ENCODE data around the gene ZFP36. TPM values are rescaled to one million over a fixed set of nuclear protein-coding genes. Genes with fewer than 3 reads are reported as not detected.

The ZFP36 gene
- total RNA-seq, 2 experiments from 2014 or later: 74.6 to 80.3 TPM

DNA sequence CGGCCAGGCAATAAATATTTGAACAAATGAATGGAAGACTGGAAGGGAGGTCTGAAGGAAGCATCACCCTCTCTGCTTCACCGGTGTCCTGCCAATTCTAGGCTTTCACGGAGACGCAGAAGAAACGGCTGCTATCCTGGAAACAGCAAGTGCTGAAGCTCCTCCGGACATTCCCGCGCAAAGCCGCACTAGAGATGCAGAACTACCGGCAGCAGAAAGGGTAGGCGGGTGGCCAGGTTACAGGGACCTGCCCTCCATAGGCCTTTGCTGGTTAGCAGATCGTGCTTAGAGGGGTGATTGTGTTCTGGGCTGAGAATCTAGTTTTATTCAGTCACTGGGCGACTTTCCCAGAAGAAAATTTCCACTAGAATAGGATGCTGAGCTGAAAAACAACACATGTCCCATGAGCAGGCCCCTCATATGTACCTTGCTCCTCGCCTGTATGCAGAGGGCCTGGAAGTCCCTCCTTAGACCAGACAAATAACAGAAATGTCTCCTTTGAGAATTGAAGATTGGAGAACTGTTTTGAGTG is 26.7 kb upstream of the ZFP36 start:
- intact Hi-C loops (cut with micrococcal nuclease): no loop called here
- POLR2A ChIA-PET: interaction anchor here (0.7 to 1.8 kb wide), 2 partner anchors 11 to 160 kb away, joined by 3 to 4 read pairs; partner anchors contain the start of genes MED29 and PAF1
- Mint-ChIP-seq H3K27ac (no peak overlapping the region), H3K9me3 (no peaks in the 10 kb centered on the region), H3K36me3 (ENCODE audit: low read depth) (peaks cover 11% of the 10 kb centered on the region), H3K27me3 (no peaks in the 10 kb centered on the region), H3K4me3 (no peak overlapping the region), H3K4me1 (ENCODE audit: low read depth) (no peaks in the 10 kb centered on the region)
- TF ChIP-seq, protein P1, sequence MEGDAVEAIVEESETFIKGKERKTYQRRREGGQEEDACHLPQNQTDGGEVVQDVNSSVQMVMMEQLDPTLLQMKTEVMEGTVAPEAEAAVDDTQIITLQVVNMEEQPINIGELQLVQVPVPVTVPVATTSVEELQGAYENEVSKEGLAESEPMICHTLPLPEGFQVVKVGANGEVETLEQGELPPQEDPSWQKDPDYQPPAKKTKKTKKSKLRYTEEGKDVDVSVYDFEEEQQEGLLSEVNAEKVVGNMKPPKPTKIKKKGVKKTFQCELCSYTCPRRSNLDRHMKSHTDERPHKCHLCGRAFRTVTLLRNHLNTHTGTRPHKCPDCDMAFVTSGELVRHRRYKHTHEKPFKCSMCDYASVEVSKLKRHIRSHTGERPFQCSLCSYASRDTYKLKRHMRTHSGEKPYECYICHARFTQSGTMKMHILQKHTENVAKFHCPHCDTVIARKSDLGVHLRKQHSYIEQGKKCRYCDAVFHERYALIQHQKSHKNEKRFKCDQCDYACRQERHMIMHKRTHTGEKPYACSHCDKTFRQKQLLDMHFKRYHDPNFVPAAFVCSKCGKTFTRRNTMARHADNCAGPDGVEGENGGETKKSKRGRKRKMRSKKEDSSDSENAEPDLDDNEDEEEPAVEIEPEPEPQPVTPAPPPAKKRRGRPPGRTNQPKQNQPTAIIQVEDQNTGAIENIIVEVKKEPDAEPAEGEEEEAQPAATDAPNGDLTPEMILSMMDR (IDR thresholded peaks at IDR 0.05): no peak
- CTCF ChIA-PET: no interaction called here
- ATAC-seq (no peak), DNase-seq (no peak)

DNA sequence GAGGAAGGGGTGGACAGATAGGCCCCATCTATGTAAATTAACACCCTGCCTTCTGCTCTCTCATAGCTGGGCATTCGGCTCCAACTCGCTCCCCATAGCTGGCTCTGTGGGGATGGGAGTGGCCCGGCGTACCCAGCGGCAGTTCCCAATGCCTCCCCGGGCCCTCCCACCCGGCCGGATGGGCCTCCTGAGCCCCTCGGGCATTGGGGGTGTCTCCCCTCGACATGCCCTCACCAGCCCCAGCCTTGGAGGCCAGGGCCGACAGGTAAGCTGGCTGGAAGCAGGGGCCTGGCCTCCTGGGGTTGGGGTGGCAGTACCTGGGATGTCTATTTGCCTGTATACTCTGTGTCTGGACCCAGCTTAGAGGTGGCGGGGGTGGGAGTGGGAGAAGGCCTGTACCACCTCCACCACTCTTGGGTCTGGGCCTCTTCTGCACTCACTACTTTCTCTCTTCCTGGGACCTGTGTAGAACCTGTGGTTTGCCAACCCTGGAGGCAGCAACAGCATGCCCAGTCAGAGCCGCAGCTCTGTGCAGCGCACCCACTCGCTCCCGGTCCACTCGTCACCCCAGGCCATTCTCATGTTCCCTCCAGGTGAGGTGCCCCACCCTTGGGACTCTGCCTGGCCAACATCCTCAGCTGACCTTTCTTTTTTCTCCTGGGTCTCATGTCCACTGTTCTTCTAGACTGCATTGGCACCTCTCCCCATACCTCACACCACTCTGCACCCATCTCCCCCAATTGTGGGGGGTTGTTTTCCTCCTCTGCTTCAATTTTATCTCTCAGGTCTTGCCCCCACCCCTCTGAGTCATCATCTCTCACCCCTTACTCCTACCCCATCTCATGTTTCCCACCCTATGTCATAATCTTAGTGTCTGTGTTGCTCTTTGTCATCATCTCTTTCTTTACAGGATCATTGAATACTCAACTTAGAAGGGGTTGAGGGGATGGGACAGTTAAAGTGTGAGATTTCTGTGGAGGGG is 25.8 kb upstream of the ZFP36 start:
- intact Hi-C loops (cut with micrococcal nuclease): no loop called here
- TF ChIP-seq, protein P1 (IDR thresholded peaks at IDR 0.05): no peak
- peak overlapping the region; percentile 50 for H3K27ac Mint-ChIP-seq
- ChIA-PET CTCF (no interaction called here), POLR2A (interaction anchor here (0.7 to 1.8 kb wide), 3 partner anchors 10 to 159 kb away, joined by 3 to 6 read pairs (median 4); partner anchors contain the start of genes MED29 and PAF1)
- H3K36me3 Mint-ChIP-seq (ENCODE audit: low read depth): peaks cover 10% of the 10 kb centered on the region
- no peak overlapping the region for H3K4me3 Mint-ChIP-seq
- H3K9me3 Mint-ChIP-seq: no peaks in the 10 kb centered on the region
- H3K27me3 Mint-ChIP-seq: no peaks in the 10 kb centered on the region
- ATAC-seq: no peak
- no peaks in the 10 kb centered on the region for H3K4me1 Mint-ChIP-seq (ENCODE audit: low read depth)
- DNase-seq: no peak

DNA sequence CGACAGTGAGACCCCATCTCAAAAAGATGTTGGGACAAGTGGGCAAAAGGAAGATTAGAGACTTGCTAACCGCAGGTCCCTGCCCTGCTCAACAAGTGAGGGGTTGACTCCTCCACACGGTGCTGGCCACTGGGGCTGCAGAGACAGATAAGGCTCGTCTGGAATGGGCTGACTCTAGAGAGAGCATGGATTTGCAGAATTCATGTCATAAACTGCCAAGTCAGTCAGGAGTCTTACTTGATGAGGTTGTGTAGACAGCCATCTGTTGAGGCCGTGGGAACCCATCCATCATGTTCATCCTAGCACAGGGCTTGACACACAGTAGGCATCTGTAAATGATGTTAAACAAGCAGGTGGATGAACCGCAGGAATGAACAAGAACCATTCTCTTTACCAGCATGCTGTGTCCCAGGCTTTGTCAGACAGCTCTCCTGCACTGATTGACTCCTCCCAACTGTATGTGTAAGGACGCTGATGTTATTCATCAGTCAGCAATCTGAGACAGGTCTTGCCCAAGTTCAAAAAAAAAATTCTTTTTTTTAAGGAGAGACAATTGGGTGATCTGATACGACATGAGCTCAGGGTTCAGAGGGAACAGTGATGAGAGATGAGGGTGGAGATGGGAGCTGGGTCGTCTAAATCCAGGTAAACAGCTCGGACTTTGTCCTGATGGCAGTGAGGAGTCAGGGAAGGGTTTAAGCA is 24.6 kb upstream of the ZFP36 start:
- ATAC-seq (no peak), DNase-seq (no peak)
- H3K9me3 Mint-ChIP-seq: no peaks in the 10 kb centered on the region
- POLR2A ChIA-PET: interaction anchor here (0.7 to 1.5 kb wide), 3 partner anchors 9 to 1107 kb away, joined by 3 to 6 read pairs (median 3); partner anchors contain the start of genes MED29 and PAF1
- H3K27me3 Mint-ChIP-seq: no peaks in the 10 kb centered on the region
- H3K4me1 Mint-ChIP-seq (ENCODE audit: low read depth): no peaks in the 10 kb centered on the region
- no peak overlapping the region for H3K4me3 Mint-ChIP-seq
- H3K27ac Mint-ChIP-seq: peak overlapping the region; percentile 0
- CTCF ChIA-PET: no interaction called here
- intact Hi-C loops (cut with micrococcal nuclease): no loop called here
- peaks cover 17% of the 10 kb centered on the region for H3K36me3 Mint-ChIP-seq (ENCODE audit: low read depth)
- TF ChIP-seq, protein P1 (IDR thresholded peaks at IDR 0.05): no peak

DNA sequence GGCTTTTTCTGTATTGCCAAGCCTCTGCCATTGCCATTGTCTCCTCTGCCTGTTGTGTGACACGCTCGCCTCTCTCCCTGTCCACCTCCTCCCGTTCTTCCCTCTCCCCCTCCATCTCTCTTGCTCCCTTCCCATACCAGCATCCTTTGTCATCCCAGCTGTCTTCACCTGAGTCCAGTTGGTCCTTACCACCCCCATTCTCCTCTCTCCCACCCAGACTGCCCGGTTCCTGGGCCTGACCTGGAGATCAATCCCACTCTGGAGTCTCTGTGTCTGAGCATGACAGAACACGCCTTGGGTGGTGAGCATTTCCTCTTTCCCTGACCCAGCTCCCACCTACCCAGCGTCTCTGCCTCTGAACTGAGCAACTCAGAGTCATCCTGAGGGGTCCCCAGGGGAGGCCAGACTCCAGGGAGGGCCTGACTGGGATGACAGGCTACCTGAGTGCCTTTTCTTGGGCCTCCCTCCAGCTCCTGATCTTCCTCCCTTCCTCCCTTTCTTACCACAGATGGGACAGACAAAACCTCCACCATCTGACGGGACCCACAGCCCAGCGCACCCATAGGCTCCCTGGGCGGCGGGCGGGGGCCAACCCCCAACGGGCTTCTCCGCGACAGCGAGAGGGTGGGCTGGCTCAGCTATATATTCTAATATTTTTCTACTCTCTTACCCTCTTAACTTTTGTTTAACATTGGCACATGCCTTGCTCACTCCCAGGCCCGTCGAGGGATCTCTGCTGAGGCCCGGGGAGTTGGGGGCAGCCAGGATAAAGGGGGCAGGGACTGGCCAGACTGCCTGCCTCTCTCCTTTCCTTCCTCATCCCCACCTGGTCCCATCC is 23.4 kb upstream of the ZFP36 start:
- TF ChIP-seq, protein P1 (IDR thresholded peaks at IDR 0.05): no peak
- ChIA-PET POLR2A (interaction anchor here (1.1 kb wide), 1 partner anchor 15 kb away, joined by 3 read pairs; no protein-coding TSS in a partner anchor), CTCF (no interaction called here)
- no peaks in the 10 kb centered on the region for H3K9me3 Mint-ChIP-seq
- peaks cover 17% of the 10 kb centered on the region for H3K36me3 Mint-ChIP-seq (ENCODE audit: low read depth)
- H3K4me1 Mint-ChIP-seq (ENCODE audit: low read depth): no peaks in the 10 kb centered on the region
- no peak overlapping the region for H3K4me3 Mint-ChIP-seq
- intact Hi-C loops (cut with micrococcal nuclease): no loop called here
- no peak for DNase-seq
- peak overlapping the region; percentile 62 for H3K27ac Mint-ChIP-seq
- no peak for ATAC-seq
- H3K27me3 Mint-ChIP-seq: no peaks in the 10 kb centered on the region

Measured in activated CD8-positive, alpha-beta T cell treated with anti-CD3 and anti-CD28 coated beads for 36 hours (primary cell).